Mesenchymal stem cell (in vitro differentiated cells and primary cell): ENCODE measurements around the gene CAMK1.
A peak's percentile ranks its signal among the peaks of the same experiment; 100 is the strongest.

Source experiments
- DNase-seq: peaks from one replicate; pipeline ENCODE4 v3.0.0-alpha.2; 2013
- H2AFZ ChIP-seq: one replicate; pipeline ENCODE4 v1.6.1; 2013; ENCODE audit warnings: low read depth, mild to moderate bottlenecking, control low read depth, inconsistent platforms, low read length, moderate library complexity
- H2AK5ac ChIP-seq: 2 replicates; pipeline ENCODE4 v1.6.1; 2013; ENCODE audit warnings: low read length, moderate library complexity, mild to moderate bottlenecking, inconsistent platforms; ENCODE audit not compliant: severe bottlenecking
- H2BK120ac ChIP-seq: one replicate; pipeline ENCODE4 v1.6.1; 2013; ENCODE audit warnings: low read depth, mild to moderate bottlenecking, inconsistent platforms, low read length, moderate library complexity
- H2BK12ac ChIP-seq, 2 experiments: one replicate each; pipeline ENCODE4 v1.6.1; 2013; ENCODE audit warnings: inconsistent platforms in 2 of 2, low read length in 2 of 2, mild to moderate bottlenecking in 2 of 2, moderate library complexity in 2 of 2, control low read depth in 1 of 2
- H2BK15ac ChIP-seq: one replicate; pipeline ENCODE4 v1.6.1; 2013; ENCODE audit warnings: mild to moderate bottlenecking, low read depth, inconsistent platforms; ENCODE audit not compliant: poor library complexity, severe bottlenecking
- H2BK5ac ChIP-seq: 2 replicates; pipeline ENCODE4 v1.6.1; 2013; ENCODE audit warnings: low read depth, mild to moderate bottlenecking, low read length, control low read depth, inconsistent platforms; ENCODE audit not compliant: poor library complexity, severe bottlenecking
- H3K14ac ChIP-seq, 2 experiments: one replicate each; pipeline ENCODE4 v1.6.1; 2013; ENCODE audit warnings: inconsistent platforms in 2 of 2, low read length in 2 of 2, control low read depth in 1 of 2, mild to moderate bottlenecking in 1 of 2, moderate library complexity in 1 of 2
- H3K18ac ChIP-seq, 2 experiments: one replicate each; pipeline ENCODE4 v1.6.1; 2013; ENCODE audit warnings: inconsistent platforms in 2 of 2, low read length in 2 of 2, control low read depth in 1 of 2, low read depth in 1 of 2, mild to moderate bottlenecking in 1 of 2
- H3K23ac ChIP-seq, 2 experiments: one replicate each; pipeline ENCODE4 v1.6.1; 2013; ENCODE audit warnings: inconsistent platforms in 2 of 2, low read length in 2 of 2, mild to moderate bottlenecking in 2 of 2, moderate library complexity in 2 of 2, control low read depth in 1 of 2
- H3K27ac ChIP-seq: 2 replicates; pipeline ENCODE4 v1.5.1; 2013; ENCODE audit warnings: mild to moderate bottlenecking, moderate library complexity, low read length, control low read depth, inconsistent platforms; ENCODE audit not compliant: poor library complexity, severe bottlenecking
- H3K27me3 ChIP-seq, 2 experiments: 2 replicates each; pipeline versions ENCODE4 v1.6.1 to v1.7.0; 2013; ENCODE audit warnings: low read length in 2 of 2, mild to moderate bottlenecking in 2 of 2, moderate library complexity in 2 of 2, control low read depth in 1 of 2, inconsistent platforms in 1 of 2; ENCODE audit not compliant: control insufficient read depth in 1 of 2, insufficient read depth in 1 of 2
- H3K36me3 ChIP-seq, 2 experiments: 2 replicates each; pipeline versions ENCODE4 v1.6.1 to v1.7.0; 2013; ENCODE audit warnings: low read length in 2 of 2, control low read depth in 1 of 2, inconsistent platforms in 1 of 2, low read depth in 1 of 2, mild to moderate bottlenecking in 1 of 2; ENCODE audit not compliant: insufficient read depth in 2 of 2, control insufficient read depth in 1 of 2
- H3K4ac ChIP-seq, 2 experiments: one replicate each; pipeline ENCODE4 v1.6.1; 2013; ENCODE audit warnings: inconsistent platforms in 2 of 2, low read length in 2 of 2, mild to moderate bottlenecking in 2 of 2, moderate library complexity in 2 of 2, control low read depth in 1 of 2, low read depth in 1 of 2
- H3K4me1 ChIP-seq: 2 replicates; pipeline ENCODE4 v1.6.1; 2013; ENCODE audit warnings: low read depth, low read length, control low read depth; ENCODE audit not compliant: control insufficient read depth, insufficient read depth
- H3K4me2 ChIP-seq: 2 replicates; pipeline ENCODE4 v1.6.1; 2013; ENCODE audit warnings: low read length, mild to moderate bottlenecking, inconsistent platforms; ENCODE audit not compliant: poor library complexity, severe bottlenecking
- H3K4me3 ChIP-seq, 2 experiments: 2 replicates each; pipeline versions ENCODE4 v1.5.1 to v1.7.0; 2013; ENCODE audit warnings: low read length in 2 of 2, mild to moderate bottlenecking in 2 of 2, control low read depth in 1 of 2, low read depth in 1 of 2; ENCODE audit not compliant: insufficient read depth in 1 of 2
- H3K79me1 ChIP-seq: replicated peaks from 2 replicates; pipeline ENCODE4 v1.6.1; 2013; ENCODE audit warnings: mild to moderate bottlenecking, control low read depth, low read length, inconsistent platforms; ENCODE audit not compliant: poor library complexity, severe bottlenecking
- H3K9ac ChIP-seq: 2 replicates; pipeline ENCODE4 v1.7.0; 2013; ENCODE audit warnings: mild to moderate bottlenecking, low read length, moderate library complexity
- H3K9me3 ChIP-seq: 2 replicates; pipeline ENCODE4 v1.7.0; 2013; ENCODE audit warnings: mild to moderate bottlenecking, low read length; ENCODE audit not compliant: control insufficient read depth
- H4K8ac ChIP-seq: one replicate; pipeline ENCODE4 v1.6.1; 2013; ENCODE audit warnings: inconsistent platforms, mild to moderate bottlenecking, low read length, moderate library complexity
- H4K91ac ChIP-seq: one replicate; pipeline ENCODE4 v1.6.1; 2013; ENCODE audit warnings: mild to moderate bottlenecking, low read length, inconsistent platforms
- WGBS: methylation state at CpG from one replicate; pipeline ENCODE4 v1.1.7; 2013; ENCODE audit warnings: mixed read lengths; 5-methylcytosine and 5-hydroxymethylcytosine counted together

The CAMK1 gene

GRCh38 chr3:9716801-9717555, 52.8 kb downstream of the CAMK1 start:
- no peaks in the 10 kb centered on the region for H3K9me3 ChIP-seq
- H3K27me3 ChIP-seq, result peaks cover 17 to 30% of the 10 kb centered on the region in 2 experiments
- H3K18ac ChIP-seq, result no peak overlapping the region
- H3K23ac ChIP-seq, result no peak overlapping the region
- no peak overlapping the region for H3K4ac ChIP-seq
- H3K36me3 ChIP-seq, result no peaks in the 10 kb centered on the region
- H4K91ac ChIP-seq, result no peak overlapping the region
- H4K8ac ChIP-seq, result no peak overlapping the region
- WGBS, result 87% methylated on average over 3 of the region's 5 CpGs
- no peak overlapping the region for H2AFZ ChIP-seq
- H3K4me1 ChIP-seq, result peaks cover 1% of the 10 kb centered on the region
- H3K4me2 ChIP-seq, result no peak overlapping the region
- H3K27ac ChIP-seq, result no peak overlapping the region
- no peak overlapping the region for H3K9ac ChIP-seq
- no peak overlapping the region for H2BK5ac ChIP-seq
- no peak overlapping the region for H2AK5ac ChIP-seq
- H2BK12ac ChIP-seq, result no peak overlapping the region
- H2BK120ac ChIP-seq, result no peak overlapping the region
- no peaks in the 10 kb centered on the region for H3K79me1 ChIP-seq
- H3K14ac ChIP-seq, result no peak overlapping the region
- no peak overlapping the region for H3K4me3 ChIP-seq
- no peak for DNase-seq
- H2BK15ac ChIP-seq, result no peak overlapping the region

DNA sequence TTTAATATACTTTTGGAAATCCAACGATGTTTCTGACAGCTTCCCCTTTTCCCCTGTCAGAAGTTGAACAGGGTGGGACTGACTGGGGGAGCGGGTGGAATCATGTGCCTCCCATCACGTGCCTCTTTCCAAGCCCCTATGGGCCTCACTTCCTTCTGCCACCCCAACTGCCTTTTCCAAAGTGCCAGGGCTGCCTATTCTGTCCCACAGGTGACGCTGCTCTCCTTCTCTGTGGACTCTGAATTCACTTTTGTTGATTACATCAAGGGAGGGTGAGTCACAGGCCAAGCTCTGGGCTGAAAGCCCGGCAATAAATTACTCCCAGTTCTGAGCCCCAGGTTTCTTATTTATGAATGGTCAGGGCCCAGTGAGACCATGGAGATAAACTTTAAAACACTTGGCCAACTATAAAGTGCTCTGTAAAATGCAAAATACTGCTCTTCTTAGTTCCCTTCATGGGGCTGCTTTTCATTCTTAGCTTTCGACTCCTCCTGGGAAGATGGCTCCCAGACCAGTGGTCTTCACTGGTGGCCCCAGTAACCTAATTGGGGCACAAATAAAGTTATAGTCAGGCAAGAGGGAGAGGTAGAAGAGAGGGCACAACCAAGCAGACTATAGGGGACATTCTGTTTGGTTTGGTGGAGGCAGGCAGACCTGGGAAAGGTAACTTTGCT, 53.8 kb downstream of the CAMK1 start:
- 55% methylated on average over 6 of the region's 6 CpGs for WGBS

GRCh38 chr3:9715136-9715535, 54.6 kb downstream of the CAMK1 start:
- peaks cover 1% of the 10 kb centered on the region for H3K4me1 ChIP-seq
- H3K4ac ChIP-seq, result no peak overlapping the region
- H3K79me1 ChIP-seq, result no peaks in the 10 kb centered on the region
- H4K91ac ChIP-seq, result no peak overlapping the region
- no peak overlapping the region for H2BK120ac ChIP-seq
- no peak overlapping the region for H3K27ac ChIP-seq
- H3K14ac ChIP-seq, result no peak overlapping the region
- H3K4me3 ChIP-seq, result no peak overlapping the region
- no peak overlapping the region for H2BK12ac ChIP-seq
- no peak for DNase-seq
- no peak overlapping the region for H2BK5ac ChIP-seq
- H3K9ac ChIP-seq, result peak overlapping the region; percentile 48
- no peak overlapping the region for H3K18ac ChIP-seq
- 38% methylated on average over 4 of the region's 4 CpGs for WGBS
- H3K9me3 ChIP-seq, result no peaks in the 10 kb centered on the region
- no peak overlapping the region for H4K8ac ChIP-seq
- peaks cover 27 to 36% of the 10 kb centered on the region in 2 experiments for H3K27me3 ChIP-seq
- H2AFZ ChIP-seq, result no peak overlapping the region
- no peaks in the 10 kb centered on the region for H3K36me3 ChIP-seq
- no peak overlapping the region for H2BK15ac ChIP-seq
- no peak overlapping the region for H3K23ac ChIP-seq
- H3K4me2 ChIP-seq, result no peak overlapping the region
- no peak overlapping the region for H2AK5ac ChIP-seq

More for the DNA sequence above, 53.8 kb downstream of the CAMK1 start:
- Histone ChIP-seq H2BK5ac (no peak overlapping the region), H2BK15ac (no peak overlapping the region), H3K27me3 (peaks cover 23 to 36% of the 10 kb centered on the region in 2 experiments), H3K9me3 (no peaks in the 10 kb centered on the region), H3K79me1 (no peaks in the 10 kb centered on the region), H3K27ac (no peak overlapping the region), H3K9ac (peak overlapping the region; percentile 48), H2AK5ac (no peak overlapping the region), H3K18ac (peak overlapping the region in 1 of 2 experiments; percentile 19), H3K4me2 (no peak overlapping the region), H3K4me1 (peaks cover 1% of the 10 kb centered on the region), H3K36me3 (no peaks in the 10 kb centered on the region), H4K91ac (no peak overlapping the region), H2AFZ (no peak overlapping the region), H2BK120ac (no peak overlapping the region), H3K4me3 (no peak overlapping the region), H3K14ac (no peak overlapping the region), H3K4ac (no peak overlapping the region), H3K23ac (no peak overlapping the region), H4K8ac (no peak overlapping the region), H2BK12ac (no peak overlapping the region)
- DNase-seq, result peak; percentile 87

DNA sequence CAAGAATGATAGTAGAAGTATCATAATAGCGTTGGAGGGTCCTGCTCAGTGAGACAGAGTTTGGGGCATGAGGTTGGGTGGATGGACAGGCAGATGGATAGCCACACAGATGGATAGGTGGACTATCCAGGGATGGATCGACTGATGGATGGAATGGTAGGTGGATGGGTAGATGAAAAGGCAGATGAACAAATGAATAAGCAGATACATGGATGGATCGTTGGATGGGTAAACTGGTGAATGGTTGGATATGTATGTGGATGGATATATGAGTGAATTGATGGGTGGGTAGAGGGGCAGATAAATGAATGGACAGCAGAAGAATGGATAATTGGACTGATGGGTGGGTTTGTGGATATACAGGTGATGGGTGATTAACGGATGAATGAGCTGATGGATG, 56.6 kb downstream of the CAMK1 start:
- Histone ChIP-seq H2AK5ac (no peak overlapping the region), H3K14ac (no peak overlapping the region), H3K18ac (no peak overlapping the region), H3K23ac (no peak overlapping the region), H2BK5ac (no peak overlapping the region), H3K9ac (no peak overlapping the region), H3K79me1 (no peaks in the 10 kb centered on the region), H2BK12ac (no peak overlapping the region), H4K91ac (no peak overlapping the region), H2BK120ac (no peak overlapping the region), H3K4me1 (peaks cover 1% of the 10 kb centered on the region), H2AFZ (no peak overlapping the region), H3K27ac (no peak overlapping the region), H2BK15ac (no peak overlapping the region), H3K27me3 (peaks cover 29 to 32% of the 10 kb centered on the region in 2 experiments), H3K36me3 (no peaks in the 10 kb centered on the region), H3K4me3 (no peak overlapping the region), H3K4me2 (no peak overlapping the region), H3K9me3 (no peaks in the 10 kb centered on the region), H4K8ac (no peak overlapping the region), H3K4ac (no peak overlapping the region)
- 80% methylated on average over 4 of the region's 4 CpGs for WGBS
- DNase-seq, result no peak
